ENCODE data around the gene ATOH1.

ATOH1 gene

GRCh38 chr4:93835929-93836328, 7.4 kb downstream of the ATOH1 start:
- DNase-seq (ENCODE audit: low spot score), result no peak

GRCh38 chr4:93839704-93840103, 11.2 kb downstream of the ATOH1 start:
- no peak for DNase-seq (ENCODE audit: low spot score)

DNA sequence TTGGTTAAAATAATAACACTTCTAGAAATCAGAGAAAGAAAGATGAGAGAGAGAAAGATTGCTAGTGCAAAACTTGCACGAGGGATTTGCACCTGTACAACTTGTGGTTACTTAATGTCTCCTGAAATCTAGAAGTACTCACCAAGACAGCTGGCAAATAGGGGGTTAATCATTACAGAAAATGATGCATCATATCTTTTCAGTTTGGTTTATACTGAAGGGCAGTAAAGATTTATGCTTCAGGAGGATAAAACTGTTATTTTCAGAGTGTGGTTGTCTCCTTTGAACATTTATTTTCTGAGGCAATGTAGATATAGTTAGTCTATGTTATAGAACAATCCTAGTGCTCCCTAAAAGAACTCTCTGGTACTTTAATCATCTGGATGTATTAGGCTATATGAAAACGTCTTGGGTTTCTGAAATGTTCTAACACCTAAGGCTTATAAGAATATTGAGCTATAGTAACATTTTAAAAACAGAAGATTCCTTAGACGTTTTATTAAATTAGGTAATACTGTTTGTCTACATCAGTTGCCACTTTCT, 13.3 kb downstream of the ATOH1 start:
- DNase-seq (ENCODE audit: low spot score), result no peak

- DNase-seq (ENCODE audit: low spot score), result no peak
Observed at GRCh38 chr4:93842601-93843252, 14.2 kb downstream of the ATOH1 start.

- no peak for DNase-seq (ENCODE audit: low spot score)
Observed at GRCh38 chr4:93843772-93844171, 15.2 kb downstream of the ATOH1 start.

DNA sequence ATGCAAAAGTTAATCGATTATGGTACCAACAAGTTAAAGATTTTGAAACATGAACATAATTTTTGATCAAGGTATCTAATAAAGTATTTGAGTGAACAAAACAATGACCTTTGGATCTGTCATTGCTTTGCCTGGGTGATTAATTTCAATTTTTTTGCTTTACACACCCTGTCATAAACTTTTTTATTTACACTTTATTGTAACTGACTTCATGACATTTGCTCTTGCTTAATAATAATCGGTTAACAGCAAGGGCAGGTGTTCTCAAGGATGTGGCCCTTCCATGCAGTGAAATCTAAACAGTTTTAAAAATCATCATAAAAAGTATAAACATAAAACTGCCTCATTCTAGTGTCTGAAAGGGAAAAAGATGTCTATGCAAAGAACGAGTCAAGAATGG, 24.1 kb downstream of the ATOH1 start:
- DNase-seq (ENCODE audit: low spot score), result no peak

GRCh38 chr4:93855926-93856325, 27.4 kb downstream of the ATOH1 start:
- no peak for DNase-seq (ENCODE audit: low spot score)

GRCh38 chr4:93865650-93866049, 37.1 kb downstream of the ATOH1 start:
- no peak for DNase-seq (ENCODE audit: low spot score)

DNA sequence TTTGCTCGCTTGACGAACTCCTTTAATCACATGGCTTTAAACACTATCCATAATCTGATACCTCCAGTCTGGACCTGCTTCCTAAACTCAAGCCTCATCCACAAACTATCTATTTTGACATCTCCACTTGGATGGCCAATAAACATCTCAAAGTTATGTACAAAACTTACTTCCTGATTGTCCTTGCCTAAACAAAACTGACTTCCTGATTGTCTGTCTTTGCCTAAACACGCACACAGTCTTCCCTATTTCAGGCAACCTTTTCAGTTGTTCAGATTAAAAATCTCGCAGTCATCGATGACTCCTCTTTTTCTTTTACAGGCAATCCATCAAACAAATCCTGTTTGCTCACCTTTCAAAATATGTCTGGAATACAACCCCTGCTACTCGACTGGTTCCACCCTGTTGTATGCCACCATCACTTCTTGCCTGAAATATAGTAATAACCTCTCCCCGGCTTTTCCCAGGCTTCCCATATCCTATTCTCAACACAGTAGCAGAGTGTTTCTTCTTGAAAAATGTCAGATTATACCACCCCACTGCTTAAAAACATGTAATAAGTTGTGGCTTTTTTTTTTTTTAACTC, 39.0 kb downstream of the ATOH1 start:
- no peak for DNase-seq (ENCODE audit: low spot score)

DNA sequence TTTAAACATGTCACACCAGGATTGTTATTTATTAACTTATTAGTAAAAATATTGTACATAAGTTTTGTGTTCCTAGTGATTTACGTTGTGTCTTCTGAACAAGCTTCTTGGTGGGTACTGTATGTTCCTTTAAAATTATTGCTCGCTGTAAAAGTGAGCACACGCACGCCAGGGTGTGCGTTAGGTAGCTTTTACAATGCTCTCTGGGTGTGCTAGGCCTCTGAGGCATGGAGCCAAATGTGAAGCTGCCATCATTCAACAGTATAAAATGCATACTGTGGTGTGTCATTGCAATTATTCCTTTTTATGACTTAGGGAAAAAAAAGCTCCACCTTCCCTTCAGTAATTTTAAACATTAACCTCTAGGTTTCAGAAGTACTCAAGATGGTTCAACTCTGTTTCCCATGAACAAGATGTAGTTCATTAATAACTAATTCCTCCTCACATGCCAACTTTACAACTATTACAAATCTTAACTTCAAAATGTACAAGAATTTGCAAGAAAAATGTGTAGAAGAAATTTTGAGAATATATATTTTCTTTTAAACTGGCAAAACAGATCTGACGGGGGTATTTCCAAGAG, 42.4 kb downstream of the ATOH1 start:
- no peak for DNase-seq (ENCODE audit: low spot score)

DNA sequence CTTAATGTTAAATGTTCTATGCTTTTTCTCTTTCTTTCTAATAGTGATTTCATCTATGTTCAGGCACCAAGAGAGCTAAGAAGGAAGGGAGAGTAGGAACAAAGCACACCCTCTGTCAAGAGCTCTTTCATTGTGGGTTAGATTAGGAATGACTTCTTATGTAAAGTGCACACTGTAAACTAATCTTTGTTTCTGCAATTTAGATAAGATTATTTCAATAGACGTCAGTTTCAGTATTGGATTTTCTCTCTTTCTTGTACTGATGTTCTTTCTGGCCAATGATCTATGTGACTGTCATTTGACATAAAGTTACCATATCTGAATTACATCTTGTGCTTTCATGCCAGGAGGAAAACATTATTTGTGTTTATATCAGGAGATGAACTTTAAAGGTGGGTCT, 48.2 kb downstream of the ATOH1 start:
- no peak for DNase-seq (ENCODE audit: low spot score)

DNA sequence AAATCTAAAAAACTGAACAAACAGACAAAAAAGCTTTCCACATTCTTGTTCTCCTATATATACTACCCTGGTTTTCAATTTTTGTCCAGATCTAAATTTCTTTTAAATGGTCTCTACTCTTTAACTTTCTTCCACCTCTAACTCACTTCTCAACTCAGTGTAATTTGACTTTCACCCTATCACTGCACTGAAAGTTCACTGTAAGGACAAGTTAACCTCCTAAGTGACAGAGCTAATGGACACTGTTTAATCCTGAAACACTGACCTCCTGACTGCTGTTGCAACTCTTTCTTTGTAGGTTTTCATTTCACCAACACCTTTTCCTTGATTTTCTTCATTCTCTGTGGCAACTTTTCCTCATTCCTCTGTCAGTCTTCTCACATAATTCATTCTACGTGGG, 50.0 kb downstream of the ATOH1 start:
- DNase-seq (ENCODE audit: low spot score), result no peak

DNA sequence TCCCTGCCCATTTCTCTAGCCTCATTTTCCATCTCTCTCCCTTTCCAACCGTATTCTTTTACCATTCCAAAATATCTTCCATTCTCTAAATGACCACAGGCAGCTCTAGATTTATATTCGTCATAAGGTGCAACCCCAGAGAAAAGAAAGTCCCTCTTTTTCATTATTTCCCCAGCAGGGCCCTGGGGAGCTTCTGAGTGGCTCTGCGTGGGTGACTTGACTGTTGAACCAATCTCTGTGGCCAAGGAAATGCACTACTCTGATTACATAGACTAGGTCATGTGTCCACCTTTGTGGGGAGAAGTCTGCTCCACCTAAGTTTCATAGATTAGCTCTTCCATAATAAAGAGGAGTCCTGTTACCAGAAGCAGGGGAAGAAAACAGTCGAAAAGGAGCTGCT, 51.4 kb downstream of the ATOH1 start:
- no peak for DNase-seq (ENCODE audit: low spot score)

Data from D341Med (cell line).